Breast epithelium (tissue), 3 donors: ENCODE data around the gene LASP1NB.

ENCODE experiments used
- POLR2A ChIP-seq: fragments of 450-650 bp; IDR thresholded peaks from one replicate; pipeline ENCODE4 v1.6.1; 2016; ENCODE audit warnings: antibody characterized with exemption, mild to moderate bottlenecking, moderate library complexity
- TF ChIP-seq, protein P1 (sequence below), 3 donors: fragments of 450-650 bp; IDR thresholded peaks; one replicate each; pipeline ENCODE4 v1.5.1; 2016 to 2017; ENCODE audit warnings: antibody characterized with exemption in 3 of 3, mild to moderate bottlenecking in 3 of 3, moderate library complexity in 3 of 3

DNA sequence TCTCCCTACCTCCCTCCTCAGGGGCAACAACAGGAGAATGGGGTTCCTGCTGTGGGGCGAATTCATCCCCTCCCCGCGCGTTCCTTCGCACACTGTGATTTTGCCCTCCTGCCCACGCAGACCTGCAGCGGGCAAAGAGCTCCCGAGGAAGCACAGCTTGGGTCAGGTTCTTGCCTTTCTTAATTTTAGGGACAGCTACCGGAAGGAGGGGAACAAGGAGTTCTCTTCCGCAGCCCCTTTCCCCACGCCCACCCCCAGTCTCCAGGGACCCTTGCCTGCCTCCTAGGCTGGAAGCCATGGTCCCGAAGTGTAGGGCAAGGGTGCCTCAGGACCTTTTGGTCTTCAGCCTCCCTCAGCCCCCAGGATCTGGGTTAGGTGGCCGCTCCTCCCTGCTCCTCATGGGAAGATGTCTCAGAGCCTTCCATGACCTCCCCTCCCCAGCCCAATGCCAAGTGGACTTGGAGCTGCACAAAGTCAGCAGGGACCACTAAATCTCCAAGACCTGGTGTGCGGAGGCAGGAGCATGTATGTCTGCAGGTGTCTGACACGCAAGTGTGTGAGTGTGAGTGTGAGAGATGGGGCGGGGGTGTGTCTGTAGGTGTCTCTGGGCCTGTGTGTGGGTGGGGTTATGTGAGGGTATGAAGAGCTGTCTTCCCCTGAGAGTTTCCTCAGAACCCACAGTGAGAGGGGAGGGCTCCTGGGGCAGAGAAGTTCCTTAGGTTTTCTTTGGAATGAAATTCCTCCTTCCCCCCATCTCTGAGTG is 5.9 kb upstream of the LASP1NB start:
- TF ChIP-seq POLR2A = no peak
- TF ChIP-seq, protein P1, sequence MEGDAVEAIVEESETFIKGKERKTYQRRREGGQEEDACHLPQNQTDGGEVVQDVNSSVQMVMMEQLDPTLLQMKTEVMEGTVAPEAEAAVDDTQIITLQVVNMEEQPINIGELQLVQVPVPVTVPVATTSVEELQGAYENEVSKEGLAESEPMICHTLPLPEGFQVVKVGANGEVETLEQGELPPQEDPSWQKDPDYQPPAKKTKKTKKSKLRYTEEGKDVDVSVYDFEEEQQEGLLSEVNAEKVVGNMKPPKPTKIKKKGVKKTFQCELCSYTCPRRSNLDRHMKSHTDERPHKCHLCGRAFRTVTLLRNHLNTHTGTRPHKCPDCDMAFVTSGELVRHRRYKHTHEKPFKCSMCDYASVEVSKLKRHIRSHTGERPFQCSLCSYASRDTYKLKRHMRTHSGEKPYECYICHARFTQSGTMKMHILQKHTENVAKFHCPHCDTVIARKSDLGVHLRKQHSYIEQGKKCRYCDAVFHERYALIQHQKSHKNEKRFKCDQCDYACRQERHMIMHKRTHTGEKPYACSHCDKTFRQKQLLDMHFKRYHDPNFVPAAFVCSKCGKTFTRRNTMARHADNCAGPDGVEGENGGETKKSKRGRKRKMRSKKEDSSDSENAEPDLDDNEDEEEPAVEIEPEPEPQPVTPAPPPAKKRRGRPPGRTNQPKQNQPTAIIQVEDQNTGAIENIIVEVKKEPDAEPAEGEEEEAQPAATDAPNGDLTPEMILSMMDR (IDR thresholded peaks at IDR 0.05) = no peak
